HEK293T (cell line): Measurements from ENCODE around the gene ARHGAP42.

Experiments
- BHLHE40 ChIP-seq: fragments of 450-650 bp; IDR thresholded peaks from 2 replicates; pipeline ENCODE4 v1.6.1; 2016; ENCODE audit warnings: mild to moderate bottlenecking, moderate library complexity, borderline replicate concordance
- ELF4 ChIP-seq: fragments of 450-650 bp; IDR thresholded peaks from 2 replicates; pipeline ENCODE4 v1.6.1; 2017; ENCODE audit warnings: antibody characterized with exemption
- FOXM1 ChIP-seq: fragments of 450-650 bp; IDR thresholded peaks from 2 replicates; pipeline ENCODE4 v1.6.1; 2017; ENCODE audit warnings: mild to moderate bottlenecking, borderline replicate concordance
- L3MBTL2 ChIP-seq: fragments of 450-650 bp; conservative IDR thresholded peaks from 2 replicates; pipeline ENCODE4 v1.6.1; 2016; ENCODE audit warnings: mild to moderate bottlenecking
- PKNOX1 ChIP-seq: fragments of 450-650 bp; IDR thresholded peaks from 2 replicates; pipeline ENCODE4 v1.6.1; 2016
- SP1 ChIP-seq: fragments of 450-650 bp; IDR thresholded peaks from 2 replicates; pipeline ENCODE4 v1.6.1; 2017
- TARDBP ChIP-seq: fragments of 450-650 bp; IDR thresholded peaks from 2 replicates; pipeline ENCODE4 v1.6.1; 2016
- ZNF384 ChIP-seq: fragments of 450-650 bp; IDR thresholded peaks from 2 replicates; pipeline ENCODE4 v1.6.1; 2016

DNA sequence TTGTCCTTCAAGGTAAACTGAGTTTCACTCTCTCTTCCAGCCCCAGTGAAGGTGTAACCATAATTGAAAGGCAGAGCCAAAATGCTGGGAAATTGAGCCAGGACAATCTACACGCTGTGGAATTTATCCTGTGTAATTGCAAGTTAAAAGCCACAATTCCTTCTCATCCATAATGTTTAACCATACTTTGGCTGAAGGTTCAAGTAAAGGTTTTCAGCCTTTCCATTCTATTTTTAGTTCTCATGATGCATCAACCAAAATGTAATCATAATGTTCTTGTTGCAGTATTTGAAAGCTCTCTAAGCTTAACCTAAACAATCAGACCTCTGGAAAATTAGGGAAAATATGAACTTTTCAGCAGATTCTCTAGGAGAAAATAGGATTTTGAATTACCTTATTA is 14.0 kb upstream of the ARHGAP42 start:
- TF ChIP-seq SP1, result no peak
- no peak for TF ChIP-seq ZNF384
- TF ChIP-seq FOXM1, result no peak
- TF ChIP-seq L3MBTL2, result no peak
- TF ChIP-seq TARDBP, result no peak
- no peak for TF ChIP-seq BHLHE40
- no peak for TF ChIP-seq PKNOX1
- TF ChIP-seq ELF4, result no peak
